ENCODE data around the gene IFNA7.
"Not testable (repeated sequence)": the region's sequence is repeated elsewhere in the genome, so short reads cannot be mapped to it uniquely, and the experiment has no call there.

IFNA7 gene

GRCh38 chr9:21194867-21195776 lies 6.9 kb downstream of the IFNA7 start:
- not testable (repeated sequence) for H3K27ac ChIP-seq
- peak; percentile 76 for TF ChIP-seq CTCF (IDR thresholded peaks at IDR 0.05)

DNA sequence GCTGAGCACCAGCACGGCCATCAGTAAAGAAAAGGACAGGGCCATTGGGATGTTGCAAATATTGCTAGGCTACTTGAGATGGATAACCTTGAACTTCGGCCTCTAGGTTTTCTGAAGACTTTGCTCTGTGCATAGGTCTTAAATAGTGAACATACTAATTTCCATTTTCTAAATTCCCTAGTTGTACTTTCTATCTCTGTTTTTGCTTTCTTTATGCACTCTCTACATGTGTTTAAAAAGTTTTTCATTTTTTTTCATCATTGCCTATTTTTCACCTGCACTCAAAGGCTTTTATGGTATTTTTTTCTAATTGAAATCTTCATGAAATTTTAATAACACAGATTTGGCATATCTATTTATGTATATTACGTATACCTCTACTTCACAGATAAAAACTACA lies 14.5 kb downstream of the IFNA7 start, which contains the start of gene IFNA4:
IFNA4 (minus strand) TSS at position 101 of the 400 bp plus-strand sequence; CDS start at position 45, 56 bp downstream.
- not testable (repeated sequence) for H3K27ac ChIP-seq

GRCh38 chr9:21182810-21183736 lies 18.9 kb downstream of the IFNA7 start:
- not testable (repeated sequence) for H3K27ac ChIP-seq
- TF ChIP-seq CTCF (IDR thresholded peaks at IDR 0.05), result peak; percentile 74

GRCh38 chr9:21174671-21175070 lies 27.3 kb downstream of the IFNA7 start:
- no peak overlapping the region for H3K27ac ChIP-seq
- TF ChIP-seq CTCF (IDR thresholded peaks at IDR 0.05) (no peak), ZFX (IDR thresholded peaks at IDR 0.05; ENCODE audit: borderline replicate concordance) (no peak)

- no peak for TF ChIP-seq CTCF (IDR thresholded peaks at IDR 0.05)
- no peak for TF ChIP-seq ZFX (IDR thresholded peaks at IDR 0.05; ENCODE audit: borderline replicate concordance)
- H3K27ac ChIP-seq, result no peak overlapping the region
Observed at GRCh38 chr9:21172156-21172555, 29.8 kb downstream of the IFNA7 start.

DNA sequence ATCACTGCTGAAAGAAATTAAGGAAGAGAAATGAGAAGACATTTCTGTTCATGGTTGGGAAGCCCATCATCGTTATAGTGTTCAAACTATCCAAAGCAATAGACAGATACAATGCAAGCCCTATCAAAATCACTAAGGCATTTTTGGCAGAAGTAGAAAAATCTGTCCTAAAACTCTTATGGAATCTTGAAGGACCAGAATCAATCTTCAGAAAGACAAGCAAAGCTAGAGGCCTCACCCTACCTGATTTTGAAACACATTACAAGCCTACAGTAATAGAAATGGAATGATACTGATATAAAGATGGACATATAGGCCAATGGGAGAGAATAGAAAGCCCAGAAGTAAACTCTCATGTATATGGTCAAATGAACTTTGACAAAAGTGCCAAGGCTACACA lies 30.7 kb downstream of the IFNA7 start:
- TF ChIP-seq CTCF (IDR thresholded peaks at IDR 0.05), result no peak
- TF ChIP-seq ZFX (IDR thresholded peaks at IDR 0.05; ENCODE audit: borderline replicate concordance), result no peak
- H3K27ac ChIP-seq, result no peak overlapping the region

DNA sequence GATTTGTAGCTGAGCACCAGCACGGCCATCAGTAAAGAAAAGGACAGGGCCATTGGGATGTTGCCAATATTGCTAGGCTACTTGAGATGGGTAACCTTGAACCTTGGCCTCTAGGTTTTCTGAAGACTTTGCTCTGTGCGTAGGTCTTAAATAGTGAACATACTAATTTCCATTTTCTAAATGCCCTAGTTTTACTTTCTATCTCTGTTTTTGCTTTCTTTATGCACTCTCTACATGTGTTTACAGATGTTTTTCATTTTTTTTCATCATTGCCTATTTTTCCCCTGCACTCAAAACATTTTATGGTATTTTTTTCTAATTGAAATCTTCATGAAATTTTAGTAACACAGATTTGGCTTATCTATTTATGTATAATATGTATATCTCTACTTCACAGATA lies 35.4 kb downstream of the IFNA7 start, which contains the start of gene IFNA21:
IFNA21 (minus strand) TSS at position 101 of the 400 bp plus-strand sequence; CDS start at position 53, 48 bp downstream.
- H3K27ac ChIP-seq, result not testable (repeated sequence)

DNA sequence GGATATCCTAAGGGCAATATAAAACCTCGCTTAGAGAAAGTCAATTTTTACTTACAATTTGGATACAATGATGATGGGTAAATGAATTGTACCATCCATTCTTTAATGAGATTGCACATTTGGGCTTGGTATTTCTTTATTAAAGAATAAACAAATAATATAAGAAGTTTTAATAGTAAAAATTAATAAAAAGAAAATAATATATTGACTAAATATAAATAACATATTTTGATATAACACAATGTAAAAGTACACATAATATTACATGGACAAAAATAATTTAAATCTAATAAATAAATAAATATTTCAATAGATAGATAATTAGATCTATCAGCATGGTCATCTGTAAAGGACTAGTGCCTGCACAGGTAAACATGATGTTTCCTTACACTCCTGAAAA lies 36.5 kb downstream of the IFNA7 start:
- H3K27ac ChIP-seq, result no peak overlapping the region
- TF ChIP-seq ZFX (IDR thresholded peaks at IDR 0.05; ENCODE audit: borderline replicate concordance) (no peak), CTCF (IDR thresholded peaks at IDR 0.05) (no peak)

Measured in 22Rv1 (cell line).